Activated CD8-positive, alpha-beta memory T cell treated with anti-CD3 and anti-CD28 coated beads for 1 hour (primary cell): ENCODE results near the gene USP9X.
"Not testable (repeated sequence)": the region's sequence is repeated elsewhere in the genome, so short reads cannot be mapped to it uniquely, and the experiment has no call there.

Experiments used
- DNase-seq, 2 donors: peaks; one replicate each; pipeline ENCODE4 v3.0.0-alpha.2; 2020; ENCODE audit warnings: low read depth in 1 of 2; ENCODE audit errors: extremely low read depth in 1 of 2

The USP9X gene

GRCh38 chrX:41122664-41123257 lies 37.5 kb downstream of the USP9X start:
- no peak for DNase-seq

DNA sequence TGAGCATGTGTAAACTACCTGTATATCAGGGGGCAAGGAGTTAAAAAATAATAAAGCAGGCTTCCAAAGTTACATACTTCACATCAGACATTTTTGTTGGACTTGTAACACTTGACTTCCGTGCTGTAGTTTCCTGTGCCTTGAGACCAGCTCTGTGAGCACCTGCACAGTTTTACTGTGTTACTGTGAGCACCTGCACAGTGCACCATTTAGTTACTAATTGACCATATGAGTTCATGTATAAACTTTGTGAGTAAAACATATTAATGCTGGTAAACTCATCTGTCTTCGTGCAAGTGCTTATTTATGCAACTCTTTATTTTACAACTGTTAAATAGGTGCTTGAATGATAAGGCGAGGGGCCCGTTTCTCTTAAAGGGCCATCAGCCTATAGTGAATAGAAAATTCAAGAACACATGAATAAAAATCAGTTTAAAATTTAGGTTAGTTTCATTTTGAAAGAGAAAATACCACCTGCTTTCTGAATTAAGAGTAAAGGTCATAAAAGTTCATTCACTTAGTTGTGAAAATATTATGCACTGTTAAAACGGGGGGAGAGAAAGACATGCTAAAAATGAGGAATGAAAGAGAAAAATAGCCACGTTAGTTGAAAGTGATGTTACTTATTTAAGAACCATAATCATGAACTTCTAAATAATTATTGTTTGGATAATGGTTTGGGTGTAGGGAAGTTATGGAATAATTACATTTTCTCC lies 42.4 kb downstream of the USP9X start:
- no peak for DNase-seq

DNA sequence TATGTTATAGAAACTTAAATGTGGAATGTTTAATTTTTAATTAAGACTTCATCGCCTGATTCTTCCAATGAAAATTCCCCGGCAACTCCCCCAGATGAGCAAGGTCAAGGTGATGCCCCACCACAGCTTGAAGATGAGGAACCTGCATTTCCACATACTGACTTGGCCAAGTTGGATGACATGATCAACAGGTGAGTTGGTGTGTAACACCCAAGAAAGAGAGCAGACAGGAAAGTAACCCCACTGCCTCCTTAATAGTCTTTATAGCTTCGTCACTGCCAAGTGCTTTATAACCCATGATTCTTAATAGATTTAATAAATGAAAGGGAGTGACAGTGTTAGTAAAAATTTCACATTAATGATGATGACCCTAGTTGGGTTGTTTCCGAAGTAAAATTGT lies 43.7 kb downstream of the USP9X start:
- DNase-seq, result no peak

DNA sequence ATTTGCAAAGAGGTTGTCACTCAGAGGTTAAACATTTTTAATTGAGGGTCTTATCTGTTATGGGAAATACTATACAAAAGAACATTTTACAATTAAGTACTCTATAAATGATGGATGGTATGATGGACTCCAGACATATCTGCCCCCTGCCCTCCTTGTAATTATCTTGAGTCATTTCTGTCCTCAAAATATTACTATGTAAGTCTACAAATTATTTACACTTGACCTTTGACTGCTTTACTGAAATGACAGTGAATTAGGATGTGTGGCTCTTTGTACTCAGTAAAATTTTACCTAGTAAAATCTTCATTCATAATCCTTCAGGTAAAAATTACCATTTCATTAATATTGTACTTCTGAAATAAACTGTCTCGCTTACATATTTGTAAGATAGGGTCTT lies 46.5 kb downstream of the USP9X start:
- no peak for DNase-seq

DNA sequence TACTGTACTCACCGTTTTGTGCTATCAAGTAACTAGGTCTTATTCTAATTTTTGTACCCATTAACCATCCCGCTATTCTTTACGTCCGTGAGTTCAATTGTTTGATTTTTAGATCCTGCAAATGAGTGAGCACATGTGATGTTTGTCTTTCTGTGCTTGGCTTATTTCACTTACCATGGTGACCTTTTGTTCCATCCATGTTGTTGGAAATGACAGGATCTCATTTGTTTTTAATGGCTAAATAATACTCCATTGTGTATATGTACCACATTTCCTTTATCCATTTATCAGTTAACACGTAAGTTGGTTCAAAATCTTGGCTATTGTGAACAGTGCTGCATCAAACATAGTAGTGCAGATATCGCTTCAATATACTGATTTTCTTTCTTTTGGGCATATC lies 48.3 kb downstream of the USP9X start:
- no peak for DNase-seq

DNA sequence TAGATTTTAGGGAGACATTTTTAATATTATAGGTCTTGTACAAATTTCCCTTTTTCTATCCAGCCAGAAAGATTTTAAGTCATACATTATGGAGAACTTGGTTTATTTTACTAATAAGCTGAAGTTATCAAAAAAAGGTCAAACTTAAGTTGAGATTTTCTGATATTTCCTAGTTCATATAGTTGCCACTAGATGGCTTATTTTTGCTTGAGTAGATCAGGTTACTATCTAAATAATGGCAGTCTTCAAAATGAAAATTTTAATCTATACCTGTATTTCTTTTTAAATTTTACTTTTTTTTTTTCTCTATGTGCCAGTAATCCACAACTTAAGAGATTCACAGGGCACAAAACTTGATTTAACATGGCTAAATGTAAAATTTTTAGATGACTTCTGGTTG lies 52.3 kb downstream of the USP9X start:
- no peak for DNase-seq

- DNase-seq, result no peak
Observed at GRCh38 chrX:41142130-41142910, 57.1 kb downstream of the USP9X start.

DNA sequence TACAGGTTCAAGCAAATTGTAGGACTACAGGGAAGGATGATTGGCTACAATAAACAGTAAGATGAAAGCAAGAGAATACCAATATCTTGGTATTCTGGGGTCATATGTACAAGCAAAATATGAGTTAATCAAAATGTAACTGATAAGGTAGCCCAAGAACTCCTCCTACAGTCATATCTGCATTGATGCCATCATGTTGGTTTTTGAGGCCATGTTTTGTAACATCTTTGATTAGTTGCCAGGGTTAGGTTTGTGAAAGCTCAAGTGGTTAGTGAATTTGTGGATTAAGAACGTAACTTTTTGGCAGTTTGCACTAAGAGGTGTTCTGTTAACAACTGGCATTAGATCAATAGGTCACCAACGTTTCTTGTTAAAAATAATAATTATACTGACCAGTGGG lies 59.6 kb downstream of the USP9X start:
- no peak for DNase-seq

GRCh38 chrX:41145920-41146608 lies 60.8 kb downstream of the USP9X start:
- no peak for DNase-seq

DNA sequence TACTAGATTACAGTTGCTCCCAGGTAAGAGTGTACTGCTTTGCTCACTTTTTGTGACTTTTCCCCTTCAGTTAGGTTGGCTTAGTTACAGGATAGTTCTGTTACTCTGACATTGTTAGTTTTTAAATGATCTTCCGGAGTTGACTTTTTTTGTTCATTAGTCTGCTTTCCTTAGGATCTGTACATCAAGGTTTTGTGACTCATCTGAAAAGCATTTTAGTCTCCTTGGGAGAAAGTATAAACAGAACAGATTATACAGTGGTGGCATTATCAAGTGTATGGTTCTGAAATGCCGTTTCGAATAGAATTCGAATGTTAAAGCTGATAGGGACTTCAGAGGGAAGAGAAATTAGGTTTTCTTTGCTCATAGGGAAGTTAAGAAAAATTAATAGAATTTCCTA lies 63.3 kb downstream of the USP9X start:
- DNase-seq, result no peak

GRCh38 chrX:41150043-41150442 lies 64.8 kb downstream of the USP9X start:
- DNase-seq, result no peak

DNA sequence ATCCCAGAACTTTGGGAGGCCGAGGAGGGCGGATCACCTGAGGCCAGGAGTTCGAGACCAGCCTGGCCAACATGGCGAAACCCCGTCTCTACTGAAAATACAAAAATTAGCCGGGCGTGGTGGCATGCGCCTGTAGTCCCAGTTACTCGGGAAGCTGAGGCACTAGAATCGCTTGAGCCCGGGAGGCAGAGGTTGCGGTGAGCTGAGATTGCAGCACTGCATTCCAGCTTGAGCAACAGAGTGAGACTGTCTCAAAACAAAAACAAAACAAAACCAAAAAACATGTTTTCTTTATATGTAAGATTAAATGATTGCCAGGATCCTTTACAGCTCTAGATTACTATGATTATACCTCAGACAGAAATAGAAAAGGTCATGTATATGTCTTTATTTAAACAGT lies 66.5 kb downstream of the USP9X start:
- DNase-seq, result not testable (repeated sequence)

DNA sequence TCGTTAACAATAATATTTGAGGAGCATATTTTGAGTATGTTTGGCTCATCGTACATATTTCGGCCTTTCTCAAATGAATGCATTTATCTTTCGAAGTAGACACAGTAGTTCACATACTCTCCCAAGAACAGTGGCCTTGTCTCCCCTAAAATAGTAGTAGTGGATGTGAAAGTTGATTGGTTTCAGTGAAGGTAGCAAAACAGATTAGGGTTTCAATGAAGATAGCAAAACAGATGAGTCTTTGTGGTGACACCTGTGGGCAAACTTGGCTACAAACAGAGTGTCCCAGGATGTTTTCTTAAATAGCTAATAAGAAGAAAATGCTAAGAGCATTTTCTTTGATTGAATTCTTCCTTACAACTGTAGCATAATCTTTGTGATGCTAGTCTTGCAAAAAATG lies 67.0 kb downstream of the USP9X start:
- DNase-seq, result no peak

DNA sequence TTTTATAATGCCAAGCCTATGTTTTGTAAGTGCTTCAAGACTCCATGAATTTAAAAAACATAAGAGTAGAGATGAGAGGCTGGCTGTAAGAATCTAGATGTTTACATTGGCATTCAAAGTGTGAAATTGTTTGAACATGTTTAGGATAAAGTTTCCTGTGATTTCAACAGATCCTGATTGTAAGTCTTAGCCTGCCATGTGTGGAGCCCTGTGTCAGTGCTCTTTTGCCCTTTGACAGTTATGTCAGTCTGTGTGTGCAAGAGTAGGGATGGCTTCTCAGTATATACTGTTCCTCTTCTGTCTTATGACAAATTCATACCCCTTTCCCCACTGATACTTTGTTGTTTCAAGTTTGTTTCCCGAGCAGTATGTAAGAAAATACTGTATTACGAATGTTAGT lies 68.2 kb downstream of the USP9X start:
- no peak for DNase-seq

DNA sequence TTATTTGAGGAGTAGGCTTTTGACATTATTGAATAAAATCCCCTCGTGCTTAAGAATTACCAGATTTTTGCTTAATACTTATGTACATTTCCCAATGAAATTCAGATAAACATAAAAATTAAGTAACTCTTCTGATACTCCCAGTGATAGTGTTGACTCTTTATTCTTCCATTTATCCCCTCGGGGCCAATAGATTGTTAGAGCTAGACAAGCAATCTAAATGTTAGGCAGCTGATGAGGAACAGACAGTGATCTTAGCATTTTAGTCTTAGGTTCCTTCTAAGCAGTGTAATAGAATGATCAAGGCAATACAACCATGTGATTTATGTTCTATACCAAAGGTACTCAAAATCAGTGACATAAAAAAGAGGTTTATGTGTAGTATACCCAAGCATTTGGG lies 68.7 kb downstream of the USP9X start:
- no peak for DNase-seq

GRCh38 chrX:41164449-41164848 lies 79.2 kb downstream of the USP9X start:
- DNase-seq, result no peak

DNA sequence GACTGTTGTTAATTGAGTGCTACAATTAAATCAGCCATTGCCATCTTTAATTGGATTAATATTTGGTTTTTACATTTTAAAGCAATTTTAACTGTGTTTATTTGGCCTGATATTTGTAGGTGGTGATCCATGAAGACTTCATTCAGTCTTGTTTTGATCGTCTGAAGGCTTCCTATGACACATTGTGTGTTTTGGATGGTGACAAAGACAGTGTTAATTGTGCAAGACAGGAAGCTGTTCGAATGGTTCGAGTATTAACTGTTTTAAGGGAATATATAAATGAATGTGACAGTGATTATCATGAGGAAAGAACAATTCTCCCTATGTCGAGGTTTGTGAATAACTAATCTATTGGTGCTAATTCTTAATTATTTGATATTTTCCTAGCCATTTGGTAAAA lies 82.6 kb downstream of the USP9X start:
- no peak for DNase-seq

GRCh38 chrX:41176263-41176662 lies 91.0 kb downstream of the USP9X start:
- DNase-seq, result no peak

GRCh38 chrX:41177297-41177696 lies 92.1 kb downstream of the USP9X start:
- DNase-seq, result no peak

GRCh38 chrX:41178201-41178600 lies 93.0 kb downstream of the USP9X start:
- no peak for DNase-seq

DNA sequence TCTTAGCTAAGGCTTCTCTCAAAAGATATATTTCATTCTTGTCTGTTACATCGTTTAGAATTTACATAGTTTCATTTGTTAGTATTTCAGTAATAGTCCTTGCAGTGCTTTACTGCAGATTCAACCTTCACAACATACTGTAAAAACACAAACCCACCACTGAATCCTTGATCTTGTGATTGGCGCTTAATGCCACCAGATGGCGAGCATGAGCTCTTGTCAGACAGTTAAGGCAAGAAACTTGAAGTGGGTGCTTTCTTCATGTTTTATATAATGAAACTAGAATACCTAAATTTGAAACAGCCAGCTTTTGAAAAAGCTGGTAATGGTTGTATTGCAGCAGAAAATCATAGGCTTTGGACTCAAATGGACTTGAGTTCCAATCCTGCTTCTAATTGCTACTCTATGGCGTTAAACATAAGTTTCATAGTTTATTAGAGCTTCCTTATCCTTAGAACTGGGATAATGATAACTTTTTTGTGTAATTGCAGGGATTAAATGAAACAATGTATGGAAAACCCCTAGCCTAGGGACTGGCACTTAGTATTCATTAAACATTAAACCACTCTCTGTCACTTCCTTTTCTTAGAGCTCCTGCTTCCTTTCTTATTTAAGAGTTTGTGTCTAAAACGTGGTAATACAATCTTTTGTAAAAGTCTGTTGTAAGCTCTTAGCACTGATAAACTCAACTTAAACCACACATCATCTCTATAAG lies 95.1 kb downstream of the USP9X start:
- DNase-seq, result peak in 1 of 2 donors; percentile 5
